ENCODE measurements around the gene TJP1.
A peak's percentile ranks its signal among the peaks of the same experiment; 100 is the strongest.

DNA sequence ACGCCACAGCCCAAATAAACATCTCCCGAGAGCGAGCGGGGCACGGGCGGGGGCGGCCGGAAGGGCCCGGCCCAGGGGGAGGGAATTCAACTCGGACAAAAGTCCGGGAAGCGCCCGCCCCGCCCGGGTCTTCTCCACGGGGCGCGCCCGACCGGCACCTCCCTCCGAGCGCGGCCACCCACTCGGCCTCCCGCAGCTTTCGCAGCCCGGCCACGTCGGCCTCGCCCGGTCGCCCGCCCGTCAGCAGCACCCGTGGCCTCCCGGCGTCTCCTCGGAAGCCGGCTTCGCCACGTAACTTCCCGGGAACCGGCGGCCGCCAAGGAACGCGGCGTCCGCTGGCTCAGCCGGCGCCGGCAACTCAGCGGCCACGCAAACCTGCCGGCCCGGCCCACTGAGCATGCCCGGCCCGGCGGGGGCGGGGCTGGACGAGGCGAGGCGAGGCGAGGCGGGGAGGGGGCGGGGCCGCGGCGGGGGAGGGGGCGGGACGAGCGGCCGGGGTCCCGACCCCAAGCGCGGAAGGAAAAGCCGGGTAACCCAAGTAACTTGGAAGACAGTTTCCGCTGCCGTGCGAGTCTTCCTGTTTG, at the start of gene TJP1:
- TF ChIP-seq GABPB1 (CRISPR knock-in tag; IDR thresholded peaks at IDR 0.05) = 0 out of 2 replicates have a peak, but pooled peaks have one; percentile 26
- TF ChIP-seq CTCF (IDR thresholded peaks at IDR 0.05) = no peak
- no peak for TF ChIP-seq TCF7 (CRISPR knock-in tag; IDR thresholded peaks at IDR 0.05; ENCODE audit: low read depth)
- 0 out of 2 replicates have a peak, but pooled peaks have one; percentile 54 for TF ChIP-seq OVOL2 (CRISPR knock-in tag; IDR thresholded peaks at IDR 0.05; ENCODE audit: borderline replicate concordance)
